Omental fat pad (tissue), 4 donors: ENCODE results near the gene USP36. TPM values are rescaled to one million over a fixed set of nuclear protein-coding genes. Genes with fewer than 3 reads are reported as not detected.

Experiments used
- ATAC-seq: fragments of 150-250 bp; one replicate; pipeline ENCODE4 v1.9.1; 2016; ENCODE audit warnings: mild to moderate bottlenecking, moderate library complexity; ENCODE audit not compliant: low FRiP score
- DNase-seq: peaks from one replicate; pipeline ENCODE4 v3.0.0-alpha.2; 2019; ENCODE audit warnings: low spot score
- CTCF ChIP-seq, 3 donors: fragments of 450-650 bp; IDR thresholded peaks; one replicate each; pipeline ENCODE4 v1.5.1; 2016 to 2017; ENCODE audit warnings: antibody characterized with exemption in 3 of 3, mild to moderate bottlenecking in 3 of 3, moderate library complexity in 2 of 3
- total RNA-seq, 4 donors: library from RNA; depleted of rRNA; stranded (reverse); fragments of >200 nt; gene quantifications; one replicate each; pipeline ENCODE4 v1.1.0, GENCODE V29; 2016

Gene USP36
- total RNA-seq, 4 donors from 2014 or later, result 32.5 to 162 (median 86.7) TPM

GRCh38 chr17:78826836-78827509 lies 13.6 kb downstream of the USP36 start:
- ATAC-seq, result no peak
- TF ChIP-seq CTCF (IDR thresholded peaks at IDR 0.05), result no peak
- no peak for DNase-seq

GRCh38 chr17:78826421-78826820 lies 14.2 kb downstream of the USP36 start:
- ATAC-seq (no peak), DNase-seq (no peak)
- no peak for TF ChIP-seq CTCF (IDR thresholded peaks at IDR 0.05)

GRCh38 chr17:78825696-78826095 lies 14.9 kb downstream of the USP36 start:
- ATAC-seq, result no peak
- DNase-seq, result no peak
- no peak for TF ChIP-seq CTCF (IDR thresholded peaks at IDR 0.05)

- DNase-seq (no peak), ATAC-seq (no peak)
- no peak for TF ChIP-seq CTCF (IDR thresholded peaks at IDR 0.05)
Observed at GRCh38 chr17:78824240-78824639, 16.4 kb downstream of the USP36 start.

GRCh38 chr17:78823282-78824046 lies 17.1 kb downstream of the USP36 start:
- no peak for ATAC-seq
- no peak for TF ChIP-seq CTCF (IDR thresholded peaks at IDR 0.05)
- no peak for DNase-seq

GRCh38 chr17:78822552-78822951 lies 18.1 kb downstream of the USP36 start:
- DNase-seq (no peak), ATAC-seq (no peak)
- TF ChIP-seq CTCF (IDR thresholded peaks at IDR 0.05), result no peak

- ATAC-seq, result no peak
- DNase-seq, result no peak
Observed at GRCh38 chr17:78821961-78822360, 18.7 kb downstream of the USP36 start.

More at GRCh38 chr17:78821961-78822360, 18.7 kb downstream of the USP36 start:
- no peak for TF ChIP-seq CTCF (IDR thresholded peaks at IDR 0.05)
